ENCODE data around the gene PCDH9.
A peak's percentile ranks its signal among the peaks of the same experiment; 100 is the strongest.

The PCDH9 gene

GRCh38 chr13:67229481-67230403, at the start of gene PCDH9:
Gene PCDH9 (minus strand): TSS chr13:67230336. CDS start chr13:67228440, 1,896 bp downstream.
- Histone ChIP-seq H3K27ac (ENCODE audit: low read depth, low read length) (peak within 1 kb of the TSS; percentile 89), H3K4me3 (ENCODE audit: low read length) (peak within 1 kb of the TSS; percentile 97), H3K9ac (ENCODE audit: low read length) (peak within 1 kb of the TSS; percentile 42), H3K4me1 (ENCODE audit: control insufficient read depth, insufficient read depth, low read length) (peaks cover 8% of the 10 kb centered on the region), H3K36me3 (ENCODE audit: control insufficient read depth, insufficient read depth, low read length) (no peaks in the 10 kb centered on the region), H3K27me3 (ENCODE audit: control insufficient read depth, insufficient read depth, low read length) (no peaks in the 10 kb centered on the region)

GRCh38 chr13:67278235-67278634, 48.1 kb upstream of the PCDH9 start:
- Histone ChIP-seq H3K9ac (ENCODE audit: low read length) (no peak overlapping the region), H3K36me3 (ENCODE audit: control insufficient read depth, insufficient read depth, low read length) (no peaks in the 10 kb centered on the region), H3K27ac (ENCODE audit: low read depth, low read length) (no peak overlapping the region), H3K4me1 (ENCODE audit: control insufficient read depth, insufficient read depth, low read length) (no peaks in the 10 kb centered on the region), H3K4me3 (ENCODE audit: low read length) (no peak overlapping the region), H3K27me3 (ENCODE audit: control insufficient read depth, insufficient read depth, low read length) (no peaks in the 10 kb centered on the region)

- Histone ChIP-seq H3K27ac (ENCODE audit: low read depth, low read length) (no peak overlapping the region), H3K4me3 (ENCODE audit: low read length) (no peak overlapping the region), H3K4me1 (ENCODE audit: control insufficient read depth, insufficient read depth, low read length) (no peaks in the 10 kb centered on the region), H3K27me3 (ENCODE audit: control insufficient read depth, insufficient read depth, low read length) (no peaks in the 10 kb centered on the region), H3K36me3 (ENCODE audit: control insufficient read depth, insufficient read depth, low read length) (no peaks in the 10 kb centered on the region), H3K9ac (ENCODE audit: low read length) (no peak overlapping the region)
Measured at GRCh38 chr13:67277581-67277980, 47.4 kb upstream of the PCDH9 start.

GRCh38 chr13:67275351-67275960, 45.3 kb upstream of the PCDH9 start:
- no peaks in the 10 kb centered on the region for H3K4me1 ChIP-seq (ENCODE audit: control insufficient read depth, insufficient read depth, low read length)
- H3K36me3 ChIP-seq (ENCODE audit: control insufficient read depth, insufficient read depth, low read length): no peaks in the 10 kb centered on the region
- H3K27me3 ChIP-seq (ENCODE audit: control insufficient read depth, insufficient read depth, low read length): no peaks in the 10 kb centered on the region
- H3K27ac ChIP-seq (ENCODE audit: low read depth, low read length): no peak overlapping the region
- no peak overlapping the region for H3K4me3 ChIP-seq (ENCODE audit: low read length)
- H3K9ac ChIP-seq (ENCODE audit: low read length): no peak overlapping the region

- H3K36me3 ChIP-seq (ENCODE audit: control insufficient read depth, insufficient read depth, low read length): no peaks in the 10 kb centered on the region
- no peaks in the 10 kb centered on the region for H3K4me1 ChIP-seq (ENCODE audit: control insufficient read depth, insufficient read depth, low read length)
- H3K27ac ChIP-seq (ENCODE audit: low read depth, low read length): no peak overlapping the region
- no peaks in the 10 kb centered on the region for H3K27me3 ChIP-seq (ENCODE audit: control insufficient read depth, insufficient read depth, low read length)
- H3K4me3 ChIP-seq (ENCODE audit: low read length): no peak overlapping the region
- H3K9ac ChIP-seq (ENCODE audit: low read length): no peak overlapping the region
Measured at GRCh38 chr13:67273001-67273400, 42.9 kb upstream of the PCDH9 start.

GRCh38 chr13:67267136-67267535, 37.0 kb upstream of the PCDH9 start:
- no peaks in the 10 kb centered on the region for H3K36me3 ChIP-seq (ENCODE audit: control insufficient read depth, insufficient read depth, low read length)
- no peak overlapping the region for H3K27ac ChIP-seq (ENCODE audit: low read depth, low read length)
- no peak overlapping the region for H3K9ac ChIP-seq (ENCODE audit: low read length)
- H3K27me3 ChIP-seq (ENCODE audit: control insufficient read depth, insufficient read depth, low read length): no peaks in the 10 kb centered on the region
- H3K4me3 ChIP-seq (ENCODE audit: low read length): no peak overlapping the region
- H3K4me1 ChIP-seq (ENCODE audit: control insufficient read depth, insufficient read depth, low read length): no peaks in the 10 kb centered on the region

GRCh38 chr13:67259208-67259607, 29.1 kb upstream of the PCDH9 start:
- Histone ChIP-seq H3K4me3 (ENCODE audit: low read length) (no peak overlapping the region), H3K27me3 (ENCODE audit: control insufficient read depth, insufficient read depth, low read length) (no peaks in the 10 kb centered on the region), H3K27ac (ENCODE audit: low read depth, low read length) (no peak overlapping the region), H3K9ac (ENCODE audit: low read length) (no peak overlapping the region), H3K4me1 (ENCODE audit: control insufficient read depth, insufficient read depth, low read length) (no peaks in the 10 kb centered on the region), H3K36me3 (ENCODE audit: control insufficient read depth, insufficient read depth, low read length) (no peaks in the 10 kb centered on the region)

- no peak overlapping the region for H3K27ac ChIP-seq (ENCODE audit: low read depth, low read length)
- no peak overlapping the region for H3K4me3 ChIP-seq (ENCODE audit: low read length)
- H3K9ac ChIP-seq (ENCODE audit: low read length): no peak overlapping the region
- no peaks in the 10 kb centered on the region for H3K4me1 ChIP-seq (ENCODE audit: control insufficient read depth, insufficient read depth, low read length)
- H3K27me3 ChIP-seq (ENCODE audit: control insufficient read depth, insufficient read depth, low read length): no peaks in the 10 kb centered on the region
- H3K36me3 ChIP-seq (ENCODE audit: control insufficient read depth, insufficient read depth, low read length): no peaks in the 10 kb centered on the region
Measured at GRCh38 chr13:67258482-67258881, 28.3 kb upstream of the PCDH9 start.

GRCh38 chr13:67238861-67239260, 8.7 kb upstream of the PCDH9 start:
- no peaks in the 10 kb centered on the region for H3K27me3 ChIP-seq (ENCODE audit: control insufficient read depth, insufficient read depth, low read length)
- no peak overlapping the region for H3K9ac ChIP-seq (ENCODE audit: low read length)
- H3K4me1 ChIP-seq (ENCODE audit: control insufficient read depth, insufficient read depth, low read length): no peaks in the 10 kb centered on the region
- no peak overlapping the region for H3K27ac ChIP-seq (ENCODE audit: low read depth, low read length)
- no peaks in the 10 kb centered on the region for H3K36me3 ChIP-seq (ENCODE audit: control insufficient read depth, insufficient read depth, low read length)
- H3K4me3 ChIP-seq (ENCODE audit: low read length): no peak overlapping the region

- Histone ChIP-seq H3K27ac (ENCODE audit: low read depth, low read length) (no peak overlapping the region), H3K4me1 (ENCODE audit: control insufficient read depth, insufficient read depth, low read length) (no peaks in the 10 kb centered on the region), H3K36me3 (ENCODE audit: control insufficient read depth, insufficient read depth, low read length) (no peaks in the 10 kb centered on the region), H3K9ac (ENCODE audit: low read length) (no peak overlapping the region), H3K4me3 (ENCODE audit: low read length) (no peak overlapping the region), H3K27me3 (ENCODE audit: control insufficient read depth, insufficient read depth, low read length) (no peaks in the 10 kb centered on the region)
Measured at GRCh38 chr13:67238277-67238859, 8.2 kb upstream of the PCDH9 start.

- no peaks in the 10 kb centered on the region for H3K27me3 ChIP-seq (ENCODE audit: control insufficient read depth, insufficient read depth, low read length)
- no peak overlapping the region for H3K27ac ChIP-seq (ENCODE audit: low read depth, low read length)
- no peak overlapping the region for H3K9ac ChIP-seq (ENCODE audit: low read length)
- no peaks in the 10 kb centered on the region for H3K36me3 ChIP-seq (ENCODE audit: control insufficient read depth, insufficient read depth, low read length)
- peaks cover 5% of the 10 kb centered on the region for H3K4me1 ChIP-seq (ENCODE audit: control insufficient read depth, insufficient read depth, low read length)
- H3K4me3 ChIP-seq (ENCODE audit: low read length): no peak overlapping the region
Measured at GRCh38 chr13:67235265-67235664, 5.1 kb upstream of the PCDH9 start.

GRCh38 chr13:67232384-67232783, 2.2 kb upstream of the PCDH9 start:
- H3K27ac ChIP-seq (ENCODE audit: low read depth, low read length): peak overlapping the region; percentile 12
- H3K9ac ChIP-seq (ENCODE audit: low read length): no peak overlapping the region
- peaks cover 8% of the 10 kb centered on the region for H3K4me1 ChIP-seq (ENCODE audit: control insufficient read depth, insufficient read depth, low read length)
- no peaks in the 10 kb centered on the region for H3K36me3 ChIP-seq (ENCODE audit: control insufficient read depth, insufficient read depth, low read length)
- H3K27me3 ChIP-seq (ENCODE audit: control insufficient read depth, insufficient read depth, low read length): no peaks in the 10 kb centered on the region
- H3K4me3 ChIP-seq (ENCODE audit: low read length): no peak overlapping the region
